A549 (cell line): ENCODE measurements around the gene SUSD1. TPM values are rescaled to one million over a fixed set of nuclear protein-coding genes. Genes with fewer than 3 reads are reported as not detected.
"Not testable (repeated sequence)": the region's sequence is repeated elsewhere in the genome, so short reads cannot be mapped to it uniquely, and the experiment has no call there.

Experiments used
- ATAC-seq, 2 experiments: fragments of 200-7000 bp in 1 of 2; fragments of >200 bp in 1 of 2; cut with Nextera tagmentation in 1 of 2; cut with Tn5 transposase in 1 of 2; 3 replicates each; pipeline versions ENCODE4 v1.8.0 to v1.9.1; 2018 to 2020; ENCODE audit warnings: mild to moderate bottlenecking in 1 of 2, moderate library complexity in 1 of 2
- CTCF ChIA-PET: fragments of 300-600 bp; sonication (Branson Sonifier 250); formaldehyde crosslinking; extraction: SDS; loops from one replicate; lab custom pipeline; 2021; ENCODE audit warnings: antibody characterized with exemption, inconsistent platforms; lab: Yijun Ruan, JAX
- POLR2A ChIA-PET: fragments of 350-600 bp; formaldehyde crosslinking; extraction: SDS; loops from one replicate; lab custom pipeline; 2021; ENCODE audit warnings: antibody characterized with exemption, inconsistent platforms; lab: Yijun Ruan, JAX
- DNase-seq, 2 experiments: peaks; one replicate each; pipeline versions ENCODE4 v3.0.0 to v3.0.0-alpha.2; 2011 to 2016; ENCODE audit warnings: low read depth in 1 of 2, low spot score in 1 of 2
- FAIRE-seq: peaks from 2 replicates; lab custom pipeline; 2011; peaks lifted over from hg19 to GRCh38; lab: Jason Lieb, UNC
- H3K27ac ChIP-seq, 2 experiments: fragments of >200 bp; sonication (Bioruptor Twin); formaldehyde crosslinking; 3 replicates each; pipeline ENCODE4 v1.5.1; 2016 to 2017
- H3K4me1 ChIP-seq: fragments of >200 bp; sonication (Bioruptor Twin); formaldehyde crosslinking; 3 replicates; pipeline ENCODE4 v1.6.1; 2016
- H3K4me2 ChIP-seq: fragments of >200 bp; sonication (Bioruptor Twin); formaldehyde crosslinking; 3 replicates; pipeline ENCODE4 v1.6.1; 2016
- H3K4me3 ChIP-seq: fragments of >200 bp; sonication (Bioruptor Twin); formaldehyde crosslinking; 3 replicates; pipeline ENCODE4 v1.5.1; 2016
- H3K9me3 ChIP-seq: fragments of >200 bp; sonication (Bioruptor Twin); formaldehyde crosslinking; 3 replicates; pipeline ENCODE4 v1.6.1; 2016
- CBX2 ChIP-seq: fragments of 200-600 bp; sonication (generic); IDR thresholded peaks from 2 replicates; pipeline ENCODE4 v1.6.1; 2016; ENCODE audit warnings: low read depth, mild to moderate bottlenecking, borderline replicate concordance
- CHD2 ChIP-seq: fragments of 150-350 bp; IDR thresholded peaks from 2 replicates; pipeline ENCODE4 v1.6.1; 2014; ENCODE audit warnings: low read length; ENCODE audit not compliant: partially characterized antibody
- CHD4 ChIP-seq: fragments of 200-600 bp; sonication (generic); IDR thresholded peaks from 2 replicates; pipeline ENCODE4 v1.6.1; 2016; ENCODE audit warnings: antibody characterized with exemption, mild to moderate bottlenecking, borderline replicate concordance
- EP300 ChIP-seq, 2 experiments: fragments of >200 bp; sonication (Bioruptor Twin); formaldehyde crosslinking; IDR thresholded peaks; 2 replicates in 1 of 2; 3 replicates in 1 of 2; pipeline ENCODE4 v1.6.1; 2016 to 2017
- ESRRA ChIP-seq: fragments of 150-350 bp; IDR thresholded peaks from 2 replicates; pipeline ENCODE4 v1.6.1; 2014; ENCODE audit warnings: mild to moderate bottlenecking, low read length, borderline replicate concordance
- HOXB5 ChIP-seq: fragments of 250-450 bp; sonication (Bioruptor Pico); IDR thresholded peaks from 2 replicates; pipeline ENCODE4 v1.5.0; 2020; ENCODE audit warnings: mild to moderate bottlenecking, moderate library complexity
- KDM1A ChIP-seq: fragments of 200-600 bp; sonication (generic); IDR thresholded peaks from 2 replicates; pipeline ENCODE4 v1.6.1; 2016; ENCODE audit warnings: low read depth, mild to moderate bottlenecking
- MAFK ChIP-seq: fragments of 450-650 bp; IDR thresholded peaks from 2 replicates; pipeline ENCODE4 v1.6.1; 2014; ENCODE audit not compliant: partially characterized antibody
- PHF8 ChIP-seq: fragments of 200-600 bp; sonication (generic); IDR thresholded peaks from 2 replicates; pipeline ENCODE4 v1.6.1; 2016; ENCODE audit warnings: low read depth, mild to moderate bottlenecking, antibody characterized with exemption, moderate library complexity, borderline replicate concordance
- POLR2A ChIP-seq: IDR thresholded peaks from 2 replicates; pipeline ENCODE4 v1.6.1; 2012; ENCODE audit warnings: mild to moderate bottlenecking, low read length
- RARB ChIP-seq: fragments of 250-450 bp; sonication (Bioruptor Pico); IDR thresholded peaks from 2 replicates; pipeline ENCODE4 v1.8.0; 2021; ENCODE audit warnings: mild to moderate bottlenecking, moderate library complexity
- RCOR1 ChIP-seq: fragments of 150-350 bp; IDR thresholded peaks from 2 replicates; pipeline ENCODE4 v1.6.1; 2014; ENCODE audit warnings: antibody characterized with exemption, low read length, low read depth
- RFX5 ChIP-seq: fragments of 450-650 bp; IDR thresholded peaks from 2 replicates; pipeline ENCODE4 v1.7.1; 2014; ENCODE audit warnings: antibody characterized with exemption, mild to moderate bottlenecking, moderate library complexity
- SMC3 ChIP-seq: fragments of >200 bp; sonication (Bioruptor Twin); formaldehyde crosslinking; IDR thresholded peaks from 3 replicates; pipeline ENCODE4 v1.6.1; 2018; ENCODE audit warnings: inconsistent platforms
- SREBF2 ChIP-seq: fragments of 450-650 bp; IDR thresholded peaks from 2 replicates; pipeline ENCODE4 v1.6.1; 2014; ENCODE audit warnings: mild to moderate bottlenecking, moderate library complexity
- ZC3H11A ChIP-seq: fragments of 450-650 bp; IDR thresholded peaks from 2 replicates; pipeline ENCODE4 v1.6.1; 2014; ENCODE audit warnings: antibody characterized with exemption, mild to moderate bottlenecking
- ZSCAN20 ChIP-seq: fragments of 250-450 bp; sonication (Bioruptor Pico); IDR thresholded peaks from 2 replicates; pipeline ENCODE4 v1.8.0; 2022; ENCODE audit warnings: mild to moderate bottlenecking, moderate library complexity
- WGBS: methylation state at CpG from one replicate; pipeline ENCODE4 v1.1.6; 2017; ENCODE audit errors: missing lambda C conversion rate; 5-methylcytosine and 5-hydroxymethylcytosine counted together
- polyA plus RNA-seq, 4 experiments: library from polyadenylated mRNA; depleted of rRNA in 3 of 4; stranded (reverse); fragments of >200 nt; fragmentation: RNase III in 1 of 4; extraction: RNeasy Plus Mini Kit Qiagen cat#74134 plus additional on column Dnase treatment in 1 of 4; gene quantifications; 2 replicates in 3 of 4; 3 replicates in 1 of 4; pipeline ENCODE4 v1.2.3, GENCODE V29; 2011 to 2017
- TF ChIP-seq, protein P1 (sequence below): fragments of >200 bp; sonication (Bioruptor Twin); formaldehyde crosslinking; IDR thresholded peaks from 2 replicates; pipeline ENCODE4 v1.6.1; 2016
- TF ChIP-seq, protein P2 (sequence below): fragments of 150-350 bp; IDR thresholded peaks from 2 replicates; pipeline ENCODE4 v1.6.1; 2014; ENCODE audit warnings: low read depth, mild to moderate bottlenecking, low read length
- TF ChIP-seq, protein P3 (sequence below): IDR thresholded peaks from 2 replicates; pipeline ENCODE4 v1.6.1; 2012; ENCODE audit warnings: low read depth, borderline replicate concordance
- TF ChIP-seq, protein P4 (sequence below): fragments of >200 bp; sonication (Bioruptor Twin); formaldehyde crosslinking; IDR thresholded peaks from 3 replicates; pipeline ENCODE4 v1.6.1; 2016
- TF ChIP-seq, protein P5 (sequence below): fragments of 250-450 bp; sonication (Bioruptor Pico); IDR thresholded peaks from 2 replicates; pipeline ENCODE4 v1.5.0; 2021; ENCODE audit warnings: mild to moderate bottlenecking, moderate library complexity, borderline replicate concordance
- TF ChIP-seq, protein P6 (sequence below): fragments of >200 bp; sonication (Bioruptor Twin); formaldehyde crosslinking; IDR thresholded peaks from 3 replicates; pipeline ENCODE4 v1.5.1; 2016

The SUSD1 gene
- polyA plus RNA-seq, 2 of the 4 experiments (the other 2 are of a cell fraction): 15.7 to 18.6 TPM

DNA sequence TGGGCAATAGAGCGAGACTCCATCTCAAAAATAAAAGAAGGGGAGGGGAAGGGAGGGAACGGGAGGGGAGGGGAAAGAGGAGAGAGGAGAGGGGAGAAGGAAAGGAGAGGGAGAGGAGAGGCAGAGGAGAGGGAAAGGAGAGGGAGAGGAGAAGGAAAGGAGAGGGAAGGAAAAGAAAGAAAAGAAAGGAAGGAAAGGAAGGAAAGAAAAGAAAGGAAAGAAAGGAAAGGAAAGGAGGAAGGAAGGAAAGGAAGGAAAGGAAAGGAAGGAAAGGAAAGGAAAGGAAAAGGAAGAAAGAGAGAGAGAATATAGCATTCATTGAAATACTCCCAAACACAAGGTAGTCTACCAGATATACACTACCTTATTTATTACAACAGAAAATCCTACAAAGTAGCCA lies 44.8 kb downstream of the SUSD1 start (continued):
- TF ChIP-seq, protein P1, sequence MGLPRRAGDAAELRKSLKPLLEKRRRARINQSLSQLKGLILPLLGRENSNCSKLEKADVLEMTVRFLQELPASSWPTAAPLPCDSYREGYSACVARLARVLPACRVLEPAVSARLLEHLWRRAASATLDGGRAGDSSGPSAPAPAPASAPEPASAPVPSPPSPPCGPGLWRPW: no peak
- TF ChIP-seq CHD4 (no peak), PHF8 (no peak), RFX5 (no peak), ZSCAN20 (CRISPR knock-in tag) (no peak)
- TF ChIP-seq, protein P2, sequence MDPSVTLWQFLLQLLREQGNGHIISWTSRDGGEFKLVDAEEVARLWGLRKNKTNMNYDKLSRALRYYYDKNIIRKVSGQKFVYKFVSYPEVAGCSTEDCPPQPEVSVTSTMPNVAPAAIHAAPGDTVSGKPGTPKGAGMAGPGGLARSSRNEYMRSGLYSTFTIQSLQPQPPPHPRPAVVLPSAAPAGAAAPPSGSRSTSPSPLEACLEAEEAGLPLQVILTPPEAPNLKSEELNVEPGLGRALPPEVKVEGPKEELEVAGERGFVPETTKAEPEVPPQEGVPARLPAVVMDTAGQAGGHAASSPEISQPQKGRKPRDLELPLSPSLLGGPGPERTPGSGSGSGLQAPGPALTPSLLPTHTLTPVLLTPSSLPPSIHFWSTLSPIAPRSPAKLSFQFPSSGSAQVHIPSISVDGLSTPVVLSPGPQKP: no peak
- TF ChIP-seq, protein P3, sequence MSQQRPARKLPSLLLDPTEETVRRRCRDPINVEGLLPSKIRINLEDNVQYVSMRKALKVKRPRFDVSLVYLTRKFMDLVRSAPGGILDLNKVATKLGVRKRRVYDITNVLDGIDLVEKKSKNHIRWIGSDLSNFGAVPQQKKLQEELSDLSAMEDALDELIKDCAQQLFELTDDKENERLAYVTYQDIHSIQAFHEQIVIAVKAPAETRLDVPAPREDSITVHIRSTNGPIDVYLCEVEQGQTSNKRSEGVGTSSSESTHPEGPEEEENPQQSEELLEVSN: no peak

DNA sequence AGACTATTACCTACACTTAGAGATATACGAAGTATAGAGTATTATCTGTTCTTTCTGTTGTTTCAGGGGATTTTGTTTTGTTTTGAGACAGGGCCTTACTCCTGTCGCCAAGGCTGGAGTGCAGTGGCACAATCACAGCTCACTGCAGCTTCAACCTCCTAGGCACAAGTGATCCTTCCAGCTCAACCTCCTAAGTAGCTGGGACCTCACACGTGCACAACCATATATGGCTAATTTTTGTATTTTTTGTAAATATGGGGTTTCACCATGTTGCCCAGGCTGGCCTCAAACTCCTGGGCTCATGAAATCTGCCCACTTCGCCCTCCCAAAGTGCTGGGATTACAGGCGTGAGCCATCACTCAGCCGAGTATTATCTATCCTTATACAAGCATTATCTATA lies 45.9 kb downstream of the SUSD1 start:
- ChIA-PET POLR2A (no interaction called here), CTCF (interaction anchor here (1.0 to 4.2 kb wide), 4 partner anchors 10 to 232 kb away, joined by 3 to 21 read pairs (median 4); no protein-coding TSS in a partner anchor)
- ATAC-seq (no peak), FAIRE-seq (no peak), DNase-seq (no peak)
- H3K4me2 ChIP-seq: no peak overlapping the region
- peak overlapping the region; percentile 83 to 91; a peak in 5 of 6 replicates for H3K27ac ChIP-seq
- H3K4me3 ChIP-seq: no peak overlapping the region
- H3K4me1 ChIP-seq: peaks cover 53% of the 10 kb centered on the region
- TF ChIP-seq, protein P4, sequence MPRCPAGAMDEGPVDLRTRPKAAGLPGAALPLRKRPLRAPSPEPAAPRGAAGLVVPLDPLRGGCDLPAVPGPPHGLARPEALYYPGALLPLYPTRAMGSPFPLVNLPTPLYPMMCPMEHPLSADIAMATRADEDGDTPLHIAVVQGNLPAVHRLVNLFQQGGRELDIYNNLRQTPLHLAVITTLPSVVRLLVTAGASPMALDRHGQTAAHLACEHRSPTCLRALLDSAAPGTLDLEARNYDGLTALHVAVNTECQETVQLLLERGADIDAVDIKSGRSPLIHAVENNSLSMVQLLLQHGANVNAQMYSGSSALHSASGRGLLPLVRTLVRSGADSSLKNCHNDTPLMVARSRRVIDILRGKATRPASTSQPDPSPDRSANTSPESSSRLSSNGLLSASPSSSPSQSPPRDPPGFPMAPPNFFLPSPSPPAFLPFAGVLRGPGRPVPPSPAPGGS: no peak
- TF ChIP-seq RCOR1 (no peak), MAFK (no peak), SMC3 (no peak), SREBF2 (no peak), ESRRA (no peak), POLR2A (no peak), CHD2 (no peak), KDM1A (no peak), EP300 (IDR thresholded peaks at IDR 0.05) (no peak), ZC3H11A (no peak), RFX5 (no peak), HOXB5 (CRISPR knock-in tag) (no peak), CBX2 (no peak), RARB (CRISPR knock-in tag) (no peak)
- TF ChIP-seq, protein P5, sequence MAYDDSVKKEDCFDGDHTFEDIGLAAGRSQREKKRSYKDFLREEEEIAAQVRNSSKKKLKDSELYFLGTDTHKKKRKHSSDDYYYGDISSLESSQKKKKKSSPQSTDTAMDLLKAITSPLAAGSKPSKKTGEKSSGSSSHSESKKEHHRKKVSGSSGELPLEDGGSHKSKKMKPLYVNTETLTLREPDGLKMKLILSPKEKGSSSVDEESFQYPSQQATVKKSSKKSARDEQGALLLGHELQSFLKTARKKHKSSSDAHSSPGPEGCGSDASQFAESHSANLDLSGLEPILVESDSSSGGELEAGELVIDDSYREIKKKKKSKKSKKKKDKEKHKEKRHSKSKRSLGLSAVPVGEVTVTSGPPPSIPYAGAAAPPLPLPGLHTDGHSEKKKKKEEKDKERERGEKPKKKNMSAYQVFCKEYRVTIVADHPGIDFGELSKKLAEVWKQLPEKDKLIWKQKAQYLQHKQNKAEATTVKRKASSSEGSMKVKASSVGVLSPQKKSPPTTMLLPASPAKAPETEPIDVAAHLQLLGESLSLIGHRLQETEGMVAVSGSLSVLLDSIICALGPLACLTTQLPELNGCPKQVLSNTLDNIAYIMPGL (CRISPR knock-in tag): no peak
- TF ChIP-seq, protein P6, sequence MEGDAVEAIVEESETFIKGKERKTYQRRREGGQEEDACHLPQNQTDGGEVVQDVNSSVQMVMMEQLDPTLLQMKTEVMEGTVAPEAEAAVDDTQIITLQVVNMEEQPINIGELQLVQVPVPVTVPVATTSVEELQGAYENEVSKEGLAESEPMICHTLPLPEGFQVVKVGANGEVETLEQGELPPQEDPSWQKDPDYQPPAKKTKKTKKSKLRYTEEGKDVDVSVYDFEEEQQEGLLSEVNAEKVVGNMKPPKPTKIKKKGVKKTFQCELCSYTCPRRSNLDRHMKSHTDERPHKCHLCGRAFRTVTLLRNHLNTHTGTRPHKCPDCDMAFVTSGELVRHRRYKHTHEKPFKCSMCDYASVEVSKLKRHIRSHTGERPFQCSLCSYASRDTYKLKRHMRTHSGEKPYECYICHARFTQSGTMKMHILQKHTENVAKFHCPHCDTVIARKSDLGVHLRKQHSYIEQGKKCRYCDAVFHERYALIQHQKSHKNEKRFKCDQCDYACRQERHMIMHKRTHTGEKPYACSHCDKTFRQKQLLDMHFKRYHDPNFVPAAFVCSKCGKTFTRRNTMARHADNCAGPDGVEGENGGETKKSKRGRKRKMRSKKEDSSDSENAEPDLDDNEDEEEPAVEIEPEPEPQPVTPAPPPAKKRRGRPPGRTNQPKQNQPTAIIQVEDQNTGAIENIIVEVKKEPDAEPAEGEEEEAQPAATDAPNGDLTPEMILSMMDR: no peak
- TF ChIP-seq, protein P3: no peak
- WGBS: 87% methylated on average over 6 of the region's 6 CpGs
- peaks cover 10% of the 10 kb centered on the region for H3K9me3 ChIP-seq

DNA sequence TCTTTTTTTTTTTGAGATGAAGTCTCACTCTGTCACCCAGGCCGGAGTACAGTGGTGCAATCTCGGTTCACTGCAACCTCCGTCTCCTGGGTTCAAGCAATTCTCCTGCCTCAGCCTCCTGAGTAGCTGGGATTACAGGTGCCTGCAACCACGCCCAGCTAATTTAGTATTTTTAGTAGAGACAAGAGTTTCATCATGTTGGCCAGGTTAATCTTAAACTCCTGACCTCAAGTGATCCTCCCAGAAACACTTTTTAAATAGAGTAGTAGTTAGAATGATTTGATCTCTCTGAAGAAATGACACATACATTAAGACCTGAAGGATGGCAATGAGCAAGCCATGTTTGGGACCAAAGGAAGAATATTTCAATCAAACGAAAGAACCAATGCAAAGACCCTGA lies 46.7 kb downstream of the SUSD1 start:
- H3K4me3 ChIP-seq, POLR2A ChIA-PET, ATAC-seq, DNase-seq, H3K9me3 ChIP-seq, FAIRE-seq: not testable (repeated sequence)
- Histone ChIP-seq H3K4me2 (peak overlapping the region; percentile 11), H3K4me1 (peaks cover 58% of the 10 kb centered on the region), H3K27ac (peak overlapping the region; percentile 83 to 91; a peak in 5 of 6 replicates)
- WGBS: 67% methylated on average over 5 of the region's 5 CpGs
- CTCF ChIA-PET: interaction anchor here (0.6 to 4.2 kb wide), 8 partner anchors 8 to 441 kb away, joined by 3 to 21 read pairs (median 4); no protein-coding TSS in a partner anchor
